Measurements from ENCODE around the gene HERPUD2. TPM values are rescaled to one million over a fixed set of nuclear protein-coding genes. Genes with fewer than 3 reads are reported as not detected.
"Not testable (repeated sequence)": the region's sequence is repeated elsewhere in the genome, so short reads cannot be mapped to it uniquely, and the experiment has no call there.

HERPUD2 gene
- total RNA-seq, 1 donor from 2014 or later, result 31.8 TPM

- DNase-seq (ENCODE audit: extremely low spot score, unreplicated experiment), result no peak
- Mint-ChIP-seq H3K36me3 (ENCODE audit: unreplicated experiment) (peaks cover 38% of the 10 kb centered on the region), H3K4me3 (ENCODE audit: unreplicated experiment) (no peak overlapping the region), H3K27ac (ENCODE audit: unreplicated experiment) (no peak overlapping the region), H3K27me3 (ENCODE audit: unreplicated experiment) (no peaks in the 10 kb centered on the region), H3K4me1 (ENCODE audit: unreplicated experiment) (peaks cover 31% of the 10 kb centered on the region), H3K9me3 (ENCODE audit: unreplicated experiment) (peaks cover under 1% of the 10 kb centered on the region)
- TF ChIP-seq, protein P1, sequence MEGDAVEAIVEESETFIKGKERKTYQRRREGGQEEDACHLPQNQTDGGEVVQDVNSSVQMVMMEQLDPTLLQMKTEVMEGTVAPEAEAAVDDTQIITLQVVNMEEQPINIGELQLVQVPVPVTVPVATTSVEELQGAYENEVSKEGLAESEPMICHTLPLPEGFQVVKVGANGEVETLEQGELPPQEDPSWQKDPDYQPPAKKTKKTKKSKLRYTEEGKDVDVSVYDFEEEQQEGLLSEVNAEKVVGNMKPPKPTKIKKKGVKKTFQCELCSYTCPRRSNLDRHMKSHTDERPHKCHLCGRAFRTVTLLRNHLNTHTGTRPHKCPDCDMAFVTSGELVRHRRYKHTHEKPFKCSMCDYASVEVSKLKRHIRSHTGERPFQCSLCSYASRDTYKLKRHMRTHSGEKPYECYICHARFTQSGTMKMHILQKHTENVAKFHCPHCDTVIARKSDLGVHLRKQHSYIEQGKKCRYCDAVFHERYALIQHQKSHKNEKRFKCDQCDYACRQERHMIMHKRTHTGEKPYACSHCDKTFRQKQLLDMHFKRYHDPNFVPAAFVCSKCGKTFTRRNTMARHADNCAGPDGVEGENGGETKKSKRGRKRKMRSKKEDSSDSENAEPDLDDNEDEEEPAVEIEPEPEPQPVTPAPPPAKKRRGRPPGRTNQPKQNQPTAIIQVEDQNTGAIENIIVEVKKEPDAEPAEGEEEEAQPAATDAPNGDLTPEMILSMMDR (IDR thresholded peaks at IDR 0.05), result no peak
Observed at GRCh38 chr7:35670856-35671569, 23.9 kb downstream of the HERPUD2 start.

DNA sequence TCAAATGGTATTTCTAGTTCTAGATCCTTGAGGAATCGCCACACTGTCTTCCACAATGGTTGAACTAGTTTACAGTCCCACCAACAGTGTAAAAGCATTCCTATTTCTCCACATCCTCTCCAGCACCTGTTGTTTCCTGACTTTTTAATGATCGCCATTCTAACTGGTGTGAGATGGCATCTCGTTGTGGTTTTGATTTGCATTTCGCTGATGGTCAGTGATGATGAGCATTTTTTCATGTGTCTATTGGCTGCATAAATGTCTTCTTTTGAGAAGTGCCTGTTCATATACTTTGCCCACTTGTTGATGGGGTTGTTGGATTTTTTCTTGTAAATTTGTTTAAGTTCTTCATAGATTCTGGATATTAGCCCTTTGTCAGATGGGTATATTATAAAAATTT, 34.5 kb downstream of the HERPUD2 start:
- Mint-ChIP-seq H3K9me3 (ENCODE audit: unreplicated experiment) (peaks cover 22% of the 10 kb centered on the region), H3K36me3 (ENCODE audit: unreplicated experiment) (peaks cover 59% of the 10 kb centered on the region)
- not testable (repeated sequence) for H3K4me1 Mint-ChIP-seq (ENCODE audit: unreplicated experiment); H3K27ac Mint-ChIP-seq (ENCODE audit: unreplicated experiment); DNase-seq (ENCODE audit: extremely low spot score, unreplicated experiment); H3K4me3 Mint-ChIP-seq (ENCODE audit: unreplicated experiment); H3K27me3 Mint-ChIP-seq (ENCODE audit: unreplicated experiment)

GRCh38 chr7:35658606-35659201, 36.2 kb downstream of the HERPUD2 start:
- Mint-ChIP-seq H3K9me3 (ENCODE audit: unreplicated experiment) (peaks cover 25% of the 10 kb centered on the region), H3K36me3 (ENCODE audit: unreplicated experiment) (peaks cover 54% of the 10 kb centered on the region), H3K4me3 (ENCODE audit: unreplicated experiment) (no peak overlapping the region), H3K27me3 (ENCODE audit: unreplicated experiment) (no peaks in the 10 kb centered on the region), H3K4me1 (ENCODE audit: unreplicated experiment) (peaks cover 2% of the 10 kb centered on the region), H3K27ac (ENCODE audit: unreplicated experiment) (peak overlapping the region; percentile 25)
- TF ChIP-seq, protein P1 (IDR thresholded peaks at IDR 0.05), result no peak
- DNase-seq (ENCODE audit: extremely low spot score, unreplicated experiment), result no peak

DNA sequence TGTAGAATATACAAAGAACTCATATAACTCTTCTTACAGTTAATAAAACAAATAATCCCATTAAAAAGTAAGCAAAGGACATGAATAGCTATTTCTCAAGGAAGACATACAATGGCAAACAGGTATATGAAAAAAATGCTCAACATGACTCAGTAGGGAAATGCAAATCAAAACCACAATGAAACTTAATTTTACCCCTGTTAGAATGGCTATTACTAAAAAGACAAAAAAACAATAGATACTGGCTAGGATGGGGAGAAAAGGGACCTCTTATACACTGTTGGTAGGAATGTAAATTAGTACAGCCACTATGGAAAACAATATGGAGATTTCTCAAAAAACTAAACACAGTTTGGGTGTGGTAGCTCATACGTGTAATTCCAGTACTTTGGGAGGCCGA, 37.8 kb downstream of the HERPUD2 start:
- Mint-ChIP-seq H3K4me1 (ENCODE audit: unreplicated experiment) (peaks cover 4% of the 10 kb centered on the region), H3K36me3 (ENCODE audit: unreplicated experiment) (peaks cover 59% of the 10 kb centered on the region), H3K4me3 (ENCODE audit: unreplicated experiment) (no peak overlapping the region), H3K27me3 (ENCODE audit: unreplicated experiment) (no peaks in the 10 kb centered on the region), H3K27ac (ENCODE audit: unreplicated experiment) (no peak overlapping the region), H3K9me3 (ENCODE audit: unreplicated experiment) (peaks cover 25% of the 10 kb centered on the region)
- no peak for DNase-seq (ENCODE audit: extremely low spot score, unreplicated experiment)
- TF ChIP-seq, protein P1 (IDR thresholded peaks at IDR 0.05), result no peak

- H3K9me3 Mint-ChIP-seq (ENCODE audit: unreplicated experiment), result peaks cover 25% of the 10 kb centered on the region
- H3K27ac Mint-ChIP-seq (ENCODE audit: unreplicated experiment); DNase-seq (ENCODE audit: extremely low spot score, unreplicated experiment); H3K27me3 Mint-ChIP-seq (ENCODE audit: unreplicated experiment); H3K4me3 Mint-ChIP-seq (ENCODE audit: unreplicated experiment); H3K4me1 Mint-ChIP-seq (ENCODE audit: unreplicated experiment): not testable (repeated sequence)
- peaks cover 70% of the 10 kb centered on the region for H3K36me3 Mint-ChIP-seq (ENCODE audit: unreplicated experiment)
Observed at GRCh38 chr7:35654558-35654957, 40.4 kb downstream of the HERPUD2 start.

DNA sequence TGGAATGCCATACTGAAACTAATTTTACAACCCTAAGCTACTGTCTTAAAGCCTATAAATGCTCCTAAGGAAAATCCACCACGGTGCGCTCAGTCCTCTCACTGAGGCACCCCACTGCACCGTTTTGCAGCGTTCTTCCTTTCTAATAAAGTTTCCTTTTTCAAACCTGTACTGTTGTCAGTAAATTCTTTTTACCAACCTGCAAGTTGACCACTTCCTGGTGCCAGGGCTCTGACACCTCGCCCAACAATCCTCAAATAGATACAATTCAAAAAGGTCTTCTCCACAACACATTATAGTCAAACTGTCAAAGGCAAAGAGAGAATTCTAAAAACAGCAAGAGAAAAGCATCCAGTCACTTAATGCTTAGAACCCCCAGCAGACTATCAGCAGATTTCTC, 42.8 kb downstream of the HERPUD2 start:
- Mint-ChIP-seq H3K4me3 (ENCODE audit: unreplicated experiment) (no peak overlapping the region), H3K9me3 (ENCODE audit: unreplicated experiment) (peaks cover 23% of the 10 kb centered on the region), H3K36me3 (ENCODE audit: unreplicated experiment) (peaks cover 63% of the 10 kb centered on the region), H3K4me1 (ENCODE audit: unreplicated experiment) (peaks cover 17% of the 10 kb centered on the region), H3K27me3 (ENCODE audit: unreplicated experiment) (no peaks in the 10 kb centered on the region), H3K27ac (ENCODE audit: unreplicated experiment) (no peak overlapping the region)
- no peak for DNase-seq (ENCODE audit: extremely low spot score, unreplicated experiment)
- TF ChIP-seq, protein P1 (IDR thresholded peaks at IDR 0.05), result no peak
